B cell (primary cell): Measurements from ENCODE around the gene CFAP221. TPM values are rescaled to one million over a fixed set of nuclear protein-coding genes. Genes with fewer than 3 reads are reported as not detected.

Source experiments
- ATAC-seq: fragments of 200-7000 bp; cut with Tn5 transposase; one replicate; pipeline ENCODE4 v1.10.0; 2021; ENCODE audit warnings: low read depth, mild to moderate bottlenecking, moderate number of reproducible peaks, moderate library complexity
- CTCF ChIA-PET: fragments of 350-600 bp; sonication (Branson Sonifier 250); formaldehyde crosslinking; loops from one replicate; lab custom pipeline; 2021; ENCODE audit warnings: antibody characterized with exemption, inconsistent platforms; lab: Charles Lee
- POLR2A ChIA-PET: fragments of 350-600 bp; sonication (Branson Sonifier 250); formaldehyde crosslinking; loops from one replicate; lab custom pipeline; 2021; ENCODE audit warnings: antibody characterized with exemption; lab: Charles Lee
- DNase-seq: peaks from one replicate; pipeline ENCODE4 v3.0.0; 2013
- H2AFZ ChIP-seq: 2 replicates; pipeline ENCODE4 v1.6.1; 2012; ENCODE audit warnings: mild to moderate bottlenecking, low read depth, low read length; ENCODE audit not compliant: insufficient read depth, poor library complexity, severe bottlenecking
- H3K27ac ChIP-seq, 2 donors: 1 replicate in 1 of 2; 2 replicates in 1 of 2; pipeline ENCODE4 v1.5.1; 2012 to 2013; ENCODE audit warnings: low read length in 2 of 2, mild to moderate bottlenecking in 2 of 2, moderate library complexity in 1 of 2
- H3K27me3 ChIP-seq, 4 experiments: fragments of 200-600 bp in 1 of 4; sonication (generic) in 1 of 4; replicated peaks in 1 of 4; 1 replicate in 2 of 4; 2 replicates in 2 of 4; pipeline versions ENCODE4 v1.6.1 to v1.7.0; 2013 to 2016; ENCODE audit warnings: low read length in 3 of 4, mild to moderate bottlenecking in 2 of 4, mixed read lengths in 1 of 4, moderate library complexity in 1 of 4; ENCODE audit not compliant: insufficient read depth in 4 of 4, control insufficient read depth in 3 of 4; ENCODE audit errors: control extremely low read depth in 1 of 4
- H3K36me3 ChIP-seq, 2 experiments: replicated peaks in 1 of 2; 1 replicate in 1 of 2; 2 replicates in 1 of 2; pipeline versions ENCODE4 v1.6.1 to v1.7.1; 2013; ENCODE audit warnings: low read length in 1 of 2; ENCODE audit not compliant: insufficient read depth in 2 of 2, control insufficient read depth in 1 of 2; ENCODE audit errors: control extremely low read depth in 1 of 2, extremely low read depth in 1 of 2
- H3K4me1 ChIP-seq, 2 donors: fragments of 200-600 bp in 1 of 2; sonication (generic) in 1 of 2; 1 replicate in 1 of 2; 2 replicates in 1 of 2; pipeline versions ENCODE4 v1.5.1 to v1.6.1; 2013 to 2017; ENCODE audit warnings: low read length in 2 of 2; ENCODE audit not compliant: control insufficient read depth in 2 of 2, insufficient read depth in 2 of 2
- H3K4me2 ChIP-seq: replicated peaks from 2 replicates; pipeline ENCODE3; 2012; ENCODE audit warnings: mild to moderate bottlenecking, low read depth, low read length; ENCODE audit not compliant: poor library complexity, severe bottlenecking
- H3K4me3 ChIP-seq, 5 experiments: fragments of 200-600 bp in 1 of 5; sonication (generic) in 1 of 5; 1 replicate in 3 of 5; 2 replicates in 2 of 5; pipeline versions ENCODE4 v1.5.1 to v1.7.0; 2011 to 2016; ENCODE audit warnings: low read length in 4 of 5, mild to moderate bottlenecking in 4 of 5, low read depth in 2 of 5, control low read depth in 1 of 5, moderate library complexity in 1 of 5; ENCODE audit not compliant: insufficient read depth in 1 of 5; ENCODE audit errors: control extremely low read depth in 1 of 5, extremely low read depth in 1 of 5
- H3K79me2 ChIP-seq: fragments of 200-600 bp; sonication (generic); one replicate; pipeline ENCODE4 v1.6.0; 2016; ENCODE audit warnings: low read length; ENCODE audit not compliant: control insufficient read depth, insufficient read depth
- H3K9ac ChIP-seq: fragments of 200-600 bp; sonication (generic); 2 replicates; pipeline ENCODE4 v1.6.1; 2017; ENCODE audit warnings: mild to moderate bottlenecking, low read length, moderate library complexity
- H3K9me3 ChIP-seq, 3 donors: one replicate each; pipeline versions ENCODE4 v1.6.1 to v1.7.1; 2013; ENCODE audit warnings: low read length in 2 of 3; ENCODE audit not compliant: control insufficient read depth in 2 of 3, insufficient read depth in 1 of 3; ENCODE audit errors: control extremely low read depth in 1 of 3
- H4K20me1 ChIP-seq: 2 replicates; pipeline ENCODE4 v1.6.0; 2012; ENCODE audit warnings: mild to moderate bottlenecking, low read length; ENCODE audit not compliant: insufficient read depth, control insufficient read depth, poor library complexity, severe bottlenecking
- H3K27ac Mint-ChIP-seq: one replicate; pipeline ENCODE4 v1.8.0; 2021; ENCODE audit warnings: mixed read lengths
- H3K27me3 Mint-ChIP-seq: one replicate; pipeline ENCODE4 v1.8.0; 2021; ENCODE audit warnings: mixed read lengths
- H3K4me1 Mint-ChIP-seq: one replicate; pipeline ENCODE4 v1.8.0; 2021; ENCODE audit warnings: mixed read lengths
- H3K4me3 Mint-ChIP-seq: one replicate; pipeline ENCODE4 v1.8.0; 2021; ENCODE audit warnings: mixed read lengths
- H3K9me3 Mint-ChIP-seq: one replicate; pipeline ENCODE4 v1.8.0; 2022; ENCODE audit warnings: mixed read lengths; ENCODE audit not compliant: insufficient read depth
- EZH2 ChIP-seq: IDR thresholded peaks from 2 replicates; pipeline ENCODE4 v1.6.1; 2012; ENCODE audit warnings: borderline replicate concordance, low read depth, mild to moderate bottlenecking, moderate library complexity, low read length; ENCODE audit not compliant: insufficient read depth, poor library complexity, severe bottlenecking
- WGBS: methylation state at CpG from one replicate; pipeline ENCODE4 v1.1.5; 2013; ENCODE audit warnings: missing lambda C conversion rate; ENCODE audit not compliant: insufficient coverage; 5-methylcytosine and 5-hydroxymethylcytosine counted together
- intact Hi-C: fragments of 100-400 bp; cut with micrococcal nuclease; formaldehyde crosslinking; loops from one replicate; pipeline ENCODE4 v1.10.0; 2022
- polyA plus RNA-seq: library from polyadenylated mRNA; depleted of rRNA; stranded (reverse); fragments of >200 nt; gene quantifications from 2 replicates; pipeline ENCODE4 v1.2.3, GENCODE V29; 2012
- total RNA-seq, 2 donors: library from RNA; stranded (reverse); fragments of 120-200 nt in 1 of 2; gene quantifications; 1 replicate in 1 of 2; 2 replicates in 1 of 2; pipeline versions ENCODE4 v1.2.3 to v1.2.4, GENCODE V29; 2013 to 2022
- TF ChIP-seq, protein P1 (sequence below): fragments of 200-600 bp; IDR thresholded peaks from one replicate; pipeline ENCODE4 v1.8.0; 2022; ENCODE audit warnings: antibody characterized with exemption, mild to moderate bottlenecking

Gene CFAP221
- total and polyA plus RNA-seq, 2 donors (not counting 1 experiment from before 2014, with no cell fraction given): not detected

DNA sequence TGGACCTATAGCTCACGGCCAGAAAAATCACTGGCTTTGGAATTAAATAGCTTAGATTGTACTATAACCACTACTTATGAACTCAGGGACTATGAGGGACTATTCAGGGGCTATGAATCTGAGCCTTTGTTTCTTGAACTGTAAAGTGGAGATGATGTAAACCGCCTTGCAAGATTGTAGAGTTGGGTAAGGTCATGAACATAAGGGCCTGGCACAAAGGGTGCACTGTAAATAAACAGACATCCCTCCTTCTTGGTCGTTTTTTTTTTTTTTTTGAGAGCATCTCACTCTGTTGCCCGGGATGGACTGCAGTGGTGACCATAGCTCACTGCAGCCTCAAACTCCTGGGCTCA lies 137.6 kb downstream of the CFAP221 start:
- H3K4me1 Mint-ChIP-seq: peaks cover 23% of the 10 kb centered on the region
- H2AFZ ChIP-seq: no peak overlapping the region
- H4K20me1 ChIP-seq: no peaks in the 10 kb centered on the region
- no peak overlapping the region for H3K27ac Mint-ChIP-seq
- peaks cover 10 to 20% of the 10 kb centered on the region in 2 donors for H3K4me1 ChIP-seq
- WGBS: 93% methylated on average over 2 of the region's 4 CpGs
- ATAC-seq (no peak), DNase-seq (no peak)
- H3K79me2 ChIP-seq: peaks cover 31% of the 10 kb centered on the region
- CTCF ChIA-PET: interaction anchor here (0.6 to 1.2 kb wide), 3 partner anchors 21 to 495 kb away, joined by 3 to 5 read pairs (median 3); no protein-coding TSS in a partner anchor
- intact Hi-C loops: no loop called here
- H3K27me3 ChIP-seq: no peaks in the 10 kb centered on the region
- peaks cover 0 to 10% of the 10 kb centered on the region in 2 experiments for H3K36me3 ChIP-seq
- no peaks in the 10 kb centered on the region for H3K27me3 Mint-ChIP-seq
- POLR2A ChIA-PET: no interaction called here
- H3K27ac ChIP-seq: no peak overlapping the region
- H3K4me3 Mint-ChIP-seq: no peak overlapping the region
- H3K9me3 ChIP-seq: peaks cover 0 to 6% (median 0%) of the 10 kb centered on the region in 3 donors
- H3K4me3 ChIP-seq: no peak overlapping the region
- no peaks in the 10 kb centered on the region for H3K9me3 Mint-ChIP-seq
- no peak overlapping the region for H3K9ac ChIP-seq
- TF ChIP-seq EZH2: no peak
- TF ChIP-seq, protein P1, sequence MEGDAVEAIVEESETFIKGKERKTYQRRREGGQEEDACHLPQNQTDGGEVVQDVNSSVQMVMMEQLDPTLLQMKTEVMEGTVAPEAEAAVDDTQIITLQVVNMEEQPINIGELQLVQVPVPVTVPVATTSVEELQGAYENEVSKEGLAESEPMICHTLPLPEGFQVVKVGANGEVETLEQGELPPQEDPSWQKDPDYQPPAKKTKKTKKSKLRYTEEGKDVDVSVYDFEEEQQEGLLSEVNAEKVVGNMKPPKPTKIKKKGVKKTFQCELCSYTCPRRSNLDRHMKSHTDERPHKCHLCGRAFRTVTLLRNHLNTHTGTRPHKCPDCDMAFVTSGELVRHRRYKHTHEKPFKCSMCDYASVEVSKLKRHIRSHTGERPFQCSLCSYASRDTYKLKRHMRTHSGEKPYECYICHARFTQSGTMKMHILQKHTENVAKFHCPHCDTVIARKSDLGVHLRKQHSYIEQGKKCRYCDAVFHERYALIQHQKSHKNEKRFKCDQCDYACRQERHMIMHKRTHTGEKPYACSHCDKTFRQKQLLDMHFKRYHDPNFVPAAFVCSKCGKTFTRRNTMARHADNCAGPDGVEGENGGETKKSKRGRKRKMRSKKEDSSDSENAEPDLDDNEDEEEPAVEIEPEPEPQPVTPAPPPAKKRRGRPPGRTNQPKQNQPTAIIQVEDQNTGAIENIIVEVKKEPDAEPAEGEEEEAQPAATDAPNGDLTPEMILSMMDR: no peak
- H3K4me2 ChIP-seq: no peak overlapping the region

DNA sequence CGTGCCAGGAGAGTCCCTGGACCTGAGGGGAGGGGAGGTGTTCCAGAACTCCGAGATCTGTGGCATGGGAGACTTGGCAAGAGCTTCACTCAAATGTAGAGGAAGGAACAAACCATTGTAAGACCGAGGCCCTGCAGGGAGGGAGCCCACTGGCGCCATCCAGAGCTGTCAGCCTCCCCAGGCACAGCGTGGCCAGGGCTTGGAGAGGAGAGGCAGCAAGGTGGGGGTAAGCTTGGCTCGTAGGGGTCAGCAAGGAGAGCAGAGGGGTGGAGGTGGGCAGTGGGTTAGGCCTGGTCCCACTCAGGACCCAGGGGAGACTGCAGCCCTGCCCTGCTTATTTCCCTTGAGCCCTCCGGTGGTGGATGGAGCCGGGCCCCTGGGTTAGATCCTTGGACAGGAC lies 138.3 kb downstream of the CFAP221 start:
- DNase-seq (no peak), ATAC-seq (no peak)
- H3K79me2 ChIP-seq: peaks cover 31% of the 10 kb centered on the region
- no peak overlapping the region for H3K4me2 ChIP-seq
- Mint-ChIP-seq H3K4me1 (peaks cover 23% of the 10 kb centered on the region), H3K27ac (no peak overlapping the region), H3K4me3 (no peak overlapping the region), H3K9me3 (no peaks in the 10 kb centered on the region), H3K27me3 (no peaks in the 10 kb centered on the region)
- H3K4me3 ChIP-seq: no peak overlapping the region
- H2AFZ ChIP-seq: no peak overlapping the region
- WGBS: 98% methylated on average over 8 of the region's 8 CpGs
- CTCF ChIA-PET: no interaction called here
- peaks cover 0 to 6% (median 0%) of the 10 kb centered on the region in 3 donors for H3K9me3 ChIP-seq
- POLR2A ChIA-PET: no interaction called here
- H3K4me1 ChIP-seq: peaks cover 10 to 20% of the 10 kb centered on the region in 2 donors
- no peaks in the 10 kb centered on the region for H4K20me1 ChIP-seq
- H3K36me3 ChIP-seq: peaks cover 0 to 10% of the 10 kb centered on the region in 2 experiments
- TF ChIP-seq, protein P1: no peak
- TF ChIP-seq EZH2: no peak
- no peak overlapping the region for H3K9ac ChIP-seq
- intact Hi-C loops: no loop called here
- no peaks in the 10 kb centered on the region for H3K27me3 ChIP-seq
- H3K27ac ChIP-seq: no peak overlapping the region
